ENCODE measurements around the gene EFCAB6.

DNA sequence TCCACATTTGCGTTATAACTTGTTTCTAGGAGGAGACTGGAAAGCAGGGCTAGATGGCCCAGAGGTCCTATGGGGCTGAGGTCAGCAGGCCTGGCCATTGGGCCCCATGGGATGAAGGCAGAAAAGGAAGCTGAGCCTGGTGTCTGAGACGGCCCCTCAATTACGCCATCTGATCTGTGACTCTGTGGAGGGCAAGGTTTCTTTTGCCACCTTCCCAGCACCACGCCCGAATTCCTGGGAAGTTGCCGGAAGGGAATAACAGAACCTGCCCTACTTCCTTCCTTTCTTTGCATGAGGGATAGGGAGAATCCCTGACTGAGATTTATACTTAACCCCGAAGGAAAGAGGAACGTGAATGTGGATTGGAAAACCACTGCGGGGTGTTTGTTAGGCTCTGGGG lies 282.2 kb downstream of the EFCAB6 start:
- TF ChIP-seq, protein P1, sequence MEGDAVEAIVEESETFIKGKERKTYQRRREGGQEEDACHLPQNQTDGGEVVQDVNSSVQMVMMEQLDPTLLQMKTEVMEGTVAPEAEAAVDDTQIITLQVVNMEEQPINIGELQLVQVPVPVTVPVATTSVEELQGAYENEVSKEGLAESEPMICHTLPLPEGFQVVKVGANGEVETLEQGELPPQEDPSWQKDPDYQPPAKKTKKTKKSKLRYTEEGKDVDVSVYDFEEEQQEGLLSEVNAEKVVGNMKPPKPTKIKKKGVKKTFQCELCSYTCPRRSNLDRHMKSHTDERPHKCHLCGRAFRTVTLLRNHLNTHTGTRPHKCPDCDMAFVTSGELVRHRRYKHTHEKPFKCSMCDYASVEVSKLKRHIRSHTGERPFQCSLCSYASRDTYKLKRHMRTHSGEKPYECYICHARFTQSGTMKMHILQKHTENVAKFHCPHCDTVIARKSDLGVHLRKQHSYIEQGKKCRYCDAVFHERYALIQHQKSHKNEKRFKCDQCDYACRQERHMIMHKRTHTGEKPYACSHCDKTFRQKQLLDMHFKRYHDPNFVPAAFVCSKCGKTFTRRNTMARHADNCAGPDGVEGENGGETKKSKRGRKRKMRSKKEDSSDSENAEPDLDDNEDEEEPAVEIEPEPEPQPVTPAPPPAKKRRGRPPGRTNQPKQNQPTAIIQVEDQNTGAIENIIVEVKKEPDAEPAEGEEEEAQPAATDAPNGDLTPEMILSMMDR (IDR thresholded peaks at IDR 0.05) = no peak
- no peak for TF ChIP-seq PHF8 (IDR thresholded peaks at IDR 0.05; ENCODE audit: borderline replicate concordance, low read depth)
- TF ChIP-seq, protein P2, sequence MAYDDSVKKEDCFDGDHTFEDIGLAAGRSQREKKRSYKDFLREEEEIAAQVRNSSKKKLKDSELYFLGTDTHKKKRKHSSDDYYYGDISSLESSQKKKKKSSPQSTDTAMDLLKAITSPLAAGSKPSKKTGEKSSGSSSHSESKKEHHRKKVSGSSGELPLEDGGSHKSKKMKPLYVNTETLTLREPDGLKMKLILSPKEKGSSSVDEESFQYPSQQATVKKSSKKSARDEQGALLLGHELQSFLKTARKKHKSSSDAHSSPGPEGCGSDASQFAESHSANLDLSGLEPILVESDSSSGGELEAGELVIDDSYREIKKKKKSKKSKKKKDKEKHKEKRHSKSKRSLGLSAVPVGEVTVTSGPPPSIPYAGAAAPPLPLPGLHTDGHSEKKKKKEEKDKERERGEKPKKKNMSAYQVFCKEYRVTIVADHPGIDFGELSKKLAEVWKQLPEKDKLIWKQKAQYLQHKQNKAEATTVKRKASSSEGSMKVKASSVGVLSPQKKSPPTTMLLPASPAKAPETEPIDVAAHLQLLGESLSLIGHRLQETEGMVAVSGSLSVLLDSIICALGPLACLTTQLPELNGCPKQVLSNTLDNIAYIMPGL (CRISPR knock-in tag; IDR thresholded peaks at IDR 0.05; ENCODE audit: borderline replicate concordance) = no peak
- TF ChIP-seq BHLHE40 (IDR thresholded peaks at IDR 0.05; ENCODE audit: low read depth, low read length) = no peak
- TF ChIP-seq FOSL2 (IDR thresholded peaks at IDR 0.05) = no peak
- TF ChIP-seq FOSL2 (CRISPR knock-in tag; IDR thresholded peaks at IDR 0.05) = no peak
- no peak for TF ChIP-seq JUN (IDR thresholded peaks at IDR 0.05)
- TF ChIP-seq HOXB5 (CRISPR knock-in tag; IDR thresholded peaks at IDR 0.05) = no peak
- no peak for TF ChIP-seq POLR2AphosphoS2 (conservative IDR thresholded peaks at IDR 0.05; ENCODE audit: low read length)
- no peak for TF ChIP-seq CEBPB (IDR thresholded peaks at IDR 0.05)
- no peak for TF ChIP-seq POLR2A (IDR thresholded peaks at IDR 0.05; ENCODE audit: low read length)
- TF ChIP-seq ESRRA (IDR thresholded peaks at IDR 0.05; ENCODE audit: borderline replicate concordance, low read length) = no peak
